Kidney (tissue), 14 donors: ENCODE measurements around the gene SPATS2L. TPM values are rescaled to one million over a fixed set of nuclear protein-coding genes. Genes with fewer than 3 reads are reported as not detected.

ENCODE experiments used
- DNase-seq, 5 donors: peaks; one replicate each; pipeline ENCODE4 v3.0.0-alpha.2; 2013 to 2020
- FAIRE-seq: peaks from 2 replicates; lab custom pipeline; 2012; peaks lifted over from hg19 to GRCh38; lab: Jason Lieb, UNC
- H3K27ac ChIP-seq, 2 donors: one replicate each; pipeline ENCODE4 v1.7.0; 2013; ENCODE audit warnings: low read depth in 2 of 2, low read length in 2 of 2, inconsistent platforms in 1 of 2
- H3K27me3 ChIP-seq: one replicate; pipeline ENCODE4 v1.7.1; 2013; ENCODE audit warnings: low read length, inconsistent platforms; ENCODE audit not compliant: control insufficient read depth, insufficient read depth
- H3K36me3 ChIP-seq, 3 donors: one replicate each; pipeline versions ENCODE4 v1.7.0 to v1.7.1; 2013; ENCODE audit warnings: low read length in 3 of 3, control low read depth in 1 of 3, inconsistent platforms in 1 of 3; ENCODE audit not compliant: insufficient read depth in 3 of 3, control insufficient read depth in 2 of 3
- H3K4me1 ChIP-seq, 3 donors: one replicate each; pipeline versions ENCODE4 v1.7.0 to v1.7.1; 2013; ENCODE audit warnings: low read length in 3 of 3, inconsistent platforms in 1 of 3, low read depth in 1 of 3; ENCODE audit not compliant: control insufficient read depth in 2 of 3, insufficient read depth in 2 of 3
- H3K4me3 ChIP-seq, 3 donors: one replicate each; pipeline versions ENCODE4 v1.7.0 to v1.8.1; 2013; ENCODE audit warnings: low read length in 3 of 3, control low read depth in 1 of 3, inconsistent platforms in 1 of 3
- H3K9ac ChIP-seq, 3 donors: one replicate each; pipeline versions ENCODE4 v1.7.0 to v1.7.1; 2013; ENCODE audit warnings: low read length in 3 of 3, control low read depth in 1 of 3, inconsistent platforms in 1 of 3
- H3K9me3 ChIP-seq, 3 donors: one replicate each; pipeline versions ENCODE4 v1.7.0 to v1.7.1; 2013; ENCODE audit warnings: low read length in 3 of 3, control low read depth in 1 of 3, inconsistent platforms in 1 of 3; ENCODE audit not compliant: control insufficient read depth in 2 of 3, insufficient read depth in 1 of 3
- intact Hi-C: fragments of 100-400 bp; cut with DNase I; formaldehyde crosslinking; loops from one replicate; pipeline ENCODE4 v1.11.1; 2022
- polyA plus RNA-seq: library from polyadenylated mRNA; stranded (reverse); fragments of 350-450 nt; fragmentation: Illumina TruSeq; extraction: RNeasy Lipid Tissue Mini Kit (QIAGEN cat#74804); gene quantifications from one replicate; pipeline ENCODE4 v1.2.3, GENCODE V29; 2014; ENCODE audit warnings: low read depth, low replicate concordance; ENCODE audit not compliant: insufficient read depth
- total RNA-seq: library from RNA; stranded (reverse); fragmentation: NEBNext Ultra II Directional; extraction: Animal tissue kit (Norgen Biotek cat#: 25700); gene quantifications from one replicate; pipeline ENCODE4 v1.2.1, GENCODE V29; 2021
- TF ChIP-seq, protein P1 (sequence below): IDR thresholded peaks from 3 replicates; pipeline ENCODE4 v1.5.1; 2012; ENCODE audit warnings: mild to moderate bottlenecking, moderate library complexity, borderline replicate concordance; ENCODE audit not compliant: insufficient read depth; ENCODE audit errors: extremely low read depth
- donor health status: control.
- donor health status: control.
- donor health status: control.
- donor health status: control.
- donor health status: control.
- donor health status: DM: yes; HTN: yes; CAD: no.
- donor health status: Normal renal cell carcinoma (clear cell type).

The SPATS2L gene
- total and polyA plus RNA-seq, 2 donors from 2014 or later: 86.1 to 166 TPM

DNA sequence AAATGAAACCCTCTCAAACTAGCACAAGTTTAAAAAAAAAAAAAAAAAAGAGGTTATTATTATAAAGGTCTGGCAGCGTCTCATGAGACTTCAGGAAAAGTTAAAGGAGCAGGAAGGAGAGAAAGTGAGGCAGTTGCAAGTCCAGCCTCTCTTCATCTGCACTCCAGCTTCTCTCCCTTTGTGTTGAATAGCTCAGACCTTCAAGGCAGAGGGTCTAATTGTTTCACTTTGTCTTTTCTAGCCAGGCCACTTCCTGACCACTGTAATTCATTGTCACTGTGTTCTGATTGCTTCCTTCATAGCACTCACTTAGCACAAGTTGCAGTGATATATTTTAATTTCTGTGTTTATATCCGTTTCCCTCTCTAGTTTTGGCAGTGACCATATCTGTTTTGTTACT, 99.9 kb downstream of the SPATS2L start:
- DNase-seq (peak in 1 of 5 donors; percentile 49), FAIRE-seq (no peak)
- Histone ChIP-seq H3K27me3 (no peaks in the 10 kb centered on the region), H3K27ac (peak overlapping the region; percentile 3 to 28), H3K9me3 (no peaks in the 10 kb centered on the region), H3K9ac (no peak overlapping the region), H3K4me1 (peaks cover 4 to 13% (median 8%) of the 10 kb centered on the region in 3 donors), H3K4me3 (no peak overlapping the region), H3K36me3 (no peaks in the 10 kb centered on the region)
- intact Hi-C loops: loop anchor here (5.0 kb wide), 1 partner anchor 89 kb away; no protein-coding TSS in a partner anchor
- TF ChIP-seq, protein P1, sequence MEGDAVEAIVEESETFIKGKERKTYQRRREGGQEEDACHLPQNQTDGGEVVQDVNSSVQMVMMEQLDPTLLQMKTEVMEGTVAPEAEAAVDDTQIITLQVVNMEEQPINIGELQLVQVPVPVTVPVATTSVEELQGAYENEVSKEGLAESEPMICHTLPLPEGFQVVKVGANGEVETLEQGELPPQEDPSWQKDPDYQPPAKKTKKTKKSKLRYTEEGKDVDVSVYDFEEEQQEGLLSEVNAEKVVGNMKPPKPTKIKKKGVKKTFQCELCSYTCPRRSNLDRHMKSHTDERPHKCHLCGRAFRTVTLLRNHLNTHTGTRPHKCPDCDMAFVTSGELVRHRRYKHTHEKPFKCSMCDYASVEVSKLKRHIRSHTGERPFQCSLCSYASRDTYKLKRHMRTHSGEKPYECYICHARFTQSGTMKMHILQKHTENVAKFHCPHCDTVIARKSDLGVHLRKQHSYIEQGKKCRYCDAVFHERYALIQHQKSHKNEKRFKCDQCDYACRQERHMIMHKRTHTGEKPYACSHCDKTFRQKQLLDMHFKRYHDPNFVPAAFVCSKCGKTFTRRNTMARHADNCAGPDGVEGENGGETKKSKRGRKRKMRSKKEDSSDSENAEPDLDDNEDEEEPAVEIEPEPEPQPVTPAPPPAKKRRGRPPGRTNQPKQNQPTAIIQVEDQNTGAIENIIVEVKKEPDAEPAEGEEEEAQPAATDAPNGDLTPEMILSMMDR: no peak

DNA sequence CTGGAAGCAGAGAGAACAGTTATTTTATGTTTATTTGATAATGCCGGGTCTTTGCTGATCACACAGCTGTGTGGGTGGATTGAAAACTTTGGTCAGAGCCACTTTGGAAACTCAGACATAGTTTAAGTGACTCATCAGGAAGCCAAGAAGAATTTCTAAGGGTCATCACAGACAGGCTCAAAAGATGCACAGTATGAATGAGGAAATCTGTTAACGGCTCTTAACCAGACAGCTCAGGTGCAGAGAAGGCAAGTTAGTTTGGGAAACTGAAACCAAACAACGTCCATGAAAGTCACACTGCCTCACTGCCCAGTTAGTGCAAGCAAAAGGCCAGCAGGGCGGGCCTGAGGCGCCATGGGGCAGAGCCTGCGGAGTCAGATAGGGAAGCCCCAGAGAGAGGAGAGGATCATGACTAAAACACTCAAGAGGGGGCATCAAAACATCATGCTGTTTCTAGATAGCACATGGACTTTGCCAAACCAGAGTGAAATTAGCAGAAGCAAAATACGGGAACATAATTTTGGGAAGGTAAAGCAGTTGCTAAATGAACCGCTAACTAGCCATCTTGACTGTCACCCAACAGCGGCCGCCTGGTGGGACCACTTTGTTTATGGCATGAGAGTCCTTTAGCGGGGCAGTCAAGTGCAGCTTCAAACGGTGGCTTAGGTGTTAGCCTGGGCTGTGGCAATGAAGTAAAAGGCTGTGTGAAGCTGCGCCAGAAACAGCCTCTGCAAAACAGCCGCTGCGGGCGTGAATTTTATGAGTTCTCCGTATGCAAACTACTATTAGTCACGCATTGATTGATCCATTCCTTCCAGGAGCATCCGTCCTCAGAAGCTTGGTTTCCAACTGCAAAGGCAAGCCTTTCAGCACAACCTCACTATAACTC, 102.2 kb downstream of the SPATS2L start:
- TF ChIP-seq, protein P1: no peak
- intact Hi-C loops: loop anchor here (5.0 kb wide), 1 partner anchor 91 kb away; no protein-coding TSS in a partner anchor
- Histone ChIP-seq H3K36me3 (no peaks in the 10 kb centered on the region), H3K9me3 (no peaks in the 10 kb centered on the region), H3K9ac (no peak overlapping the region), H3K4me3 (no peak overlapping the region), H3K27ac (no peak overlapping the region), H3K27me3 (no peaks in the 10 kb centered on the region), H3K4me1 (peaks cover 4 to 13% (median 6%) of the 10 kb centered on the region in 3 donors)
- DNase-seq: peak in 2 of 5 donors; percentile 14 to 71
- FAIRE-seq: no peak

DNA sequence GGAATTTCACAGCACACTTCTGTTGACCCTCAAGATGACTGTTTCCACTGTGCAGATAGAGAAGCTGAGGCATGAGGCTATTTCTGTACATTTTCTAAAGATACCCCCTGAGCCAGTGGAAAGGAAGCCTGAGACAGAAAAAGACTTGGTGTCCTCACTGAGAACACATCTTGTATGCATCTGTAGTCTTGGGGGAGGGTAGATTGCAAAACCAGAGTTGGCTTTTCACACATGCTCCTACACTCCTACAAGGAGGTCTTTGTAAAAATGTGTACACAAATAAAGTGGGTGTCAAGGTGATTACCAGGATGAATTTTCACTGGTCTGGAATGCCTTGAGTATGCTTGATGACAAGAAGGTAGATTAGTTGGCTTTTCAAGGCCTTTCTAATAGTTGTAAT, 105.3 kb downstream of the SPATS2L start:
- intact Hi-C loops: no loop called here
- Histone ChIP-seq H3K9me3 (no peaks in the 10 kb centered on the region), H3K27ac (no peak overlapping the region), H3K4me3 (no peak overlapping the region), H3K9ac (no peak overlapping the region), H3K27me3 (no peaks in the 10 kb centered on the region), H3K36me3 (peaks cover 0 to 2% (median 0%) of the 10 kb centered on the region in 3 donors), H3K4me1 (peaks cover 0 to 4% (median 0%) of the 10 kb centered on the region in 3 donors)
- FAIRE-seq: no peak
- DNase-seq: no peak
- TF ChIP-seq, protein P1: no peak
